Neutrophil (primary cell): Measurements from ENCODE around the gene OR6C4.
"Not testable (repeated sequence)": the region's sequence is repeated elsewhere in the genome, so short reads cannot be mapped to it uniquely, and the experiment has no call there.

Source experiments
- H3K27ac ChIP-seq: fragments of 200-600 bp; sonication (generic); 2 replicates; pipeline ENCODE4 v1.5.1; 2016; ENCODE audit warnings: mild to moderate bottlenecking, moderate library complexity
- H3K27me3 ChIP-seq: fragments of 200-600 bp; sonication (generic); 2 replicates; pipeline ENCODE4 v1.6.0; 2016; ENCODE audit warnings: mild to moderate bottlenecking
- H3K36me3 ChIP-seq: fragments of 200-600 bp; sonication (generic); 2 replicates; pipeline ENCODE4 v1.5.1; 2017
- H3K4me1 ChIP-seq, 2 experiments: fragments of 200-600 bp in 1 of 2; sonication (generic) in 1 of 2; 1 replicate in 1 of 2; 2 replicates in 1 of 2; pipeline versions ENCODE4 v1.5.1 to v1.6.1; 2013 to 2016; ENCODE audit warnings: low read depth in 1 of 2, low read length in 1 of 2, mild to moderate bottlenecking in 1 of 2, moderate library complexity in 1 of 2; ENCODE audit not compliant: control insufficient read depth in 1 of 2, insufficient read depth in 1 of 2
- H3K4me3 ChIP-seq, 2 experiments: fragments of 200-600 bp in 1 of 2; sonication (generic) in 1 of 2; 1 replicate in 1 of 2; 2 replicates in 1 of 2; pipeline ENCODE4 v1.5.1; 2013 to 2016; ENCODE audit warnings: low read depth in 1 of 2, low read length in 1 of 2, mild to moderate bottlenecking in 1 of 2, moderate library complexity in 1 of 2
- H3K9me3 ChIP-seq: fragments of 200-600 bp; sonication (generic); 2 replicates; pipeline ENCODE4 v1.5.1; 2016
- CTCF ChIP-seq: fragments of 200-600 bp; sonication (generic); IDR thresholded peaks from 2 replicates; pipeline ENCODE4 v1.5.1; 2016; ENCODE audit warnings: antibody characterized with exemption

Gene OR6C4

GRCh38 chr12:55549302-55549701 is at the start of gene OR6C4:
Gene OR6C4, plus strand, starts transcription at chr12:55549602. Its CDS starts 1,625 bp downstream, at chr12:55551227.
- Histone ChIP-seq H3K9me3 (no peaks in the 10 kb centered on the region), H3K36me3 (no peaks in the 10 kb centered on the region), H3K27ac (no peak within 1 kb of the TSS), H3K4me1 (no peaks in the 10 kb centered on the region), H3K27me3 (no peaks in the 10 kb centered on the region), H3K4me3 (no peak within 1 kb of the TSS)
- no peak for TF ChIP-seq CTCF

- Histone ChIP-seq H3K4me1 (no peaks in the 10 kb centered on the region), H3K9me3 (no peaks in the 10 kb centered on the region), H3K27ac (no peak overlapping the region), H3K36me3 (no peaks in the 10 kb centered on the region), H3K27me3 (no peaks in the 10 kb centered on the region), H3K4me3 (no peak overlapping the region)
- no peak for TF ChIP-seq CTCF
Measured at GRCh38 chr12:55499810-55500252, 49.6 kb upstream of the OR6C4 start.

GRCh38 chr12:55501601-55502000 is 47.8 kb upstream of the OR6C4 start:
- no peaks in the 10 kb centered on the region for H3K9me3 ChIP-seq
- H3K27me3 ChIP-seq, result no peaks in the 10 kb centered on the region
- H3K36me3 ChIP-seq, result no peaks in the 10 kb centered on the region
- no peak overlapping the region for H3K27ac ChIP-seq
- no peak for TF ChIP-seq CTCF
- no peak overlapping the region for H3K4me3 ChIP-seq
- no peaks in the 10 kb centered on the region for H3K4me1 ChIP-seq

- H3K36me3 ChIP-seq, result no peaks in the 10 kb centered on the region
- no peaks in the 10 kb centered on the region for H3K9me3 ChIP-seq
- no peak overlapping the region for H3K27ac ChIP-seq
- H3K27me3 ChIP-seq, result peaks cover 6% of the 10 kb centered on the region
- no peak for TF ChIP-seq CTCF
- H3K4me3 ChIP-seq, result no peak overlapping the region
- H3K4me1 ChIP-seq, result no peaks in the 10 kb centered on the region
Measured at GRCh38 chr12:55515696-55516095, 33.7 kb upstream of the OR6C4 start.

GRCh38 chr12:55516391-55516790 is 33.0 kb upstream of the OR6C4 start:
- Histone ChIP-seq H3K36me3 (no peaks in the 10 kb centered on the region), H3K4me1 (no peaks in the 10 kb centered on the region), H3K4me3 (no peak overlapping the region), H3K9me3 (no peaks in the 10 kb centered on the region), H3K27ac (no peak overlapping the region), H3K27me3 (peaks cover 6% of the 10 kb centered on the region)
- TF ChIP-seq CTCF, result no peak

GRCh38 chr12:55548235-55548634 is 1.2 kb upstream of the OR6C4 start:
- H3K27me3 ChIP-seq, H3K4me1 ChIP-seq, H3K36me3 ChIP-seq, H3K4me3 ChIP-seq, H3K9me3 ChIP-seq, H3K27ac ChIP-seq: not testable (repeated sequence)
